GM18499 (cell line): ENCODE data around the gene LIPA.
"Not testable (repeated sequence)": the region's sequence is repeated elsewhere in the genome, so short reads cannot be mapped to it uniquely, and the experiment has no call there.

Experiments
- ATAC-seq: cut with Tn5 transposase; IDR thresholded peaks from one replicate; pipeline ENCODE4 v1.9.1; 2021; ENCODE audit warnings: moderate number of reproducible peaks; ENCODE audit not compliant: insufficient read depth, unreplicated experiment

The LIPA gene

GRCh38 chr10:89271532-89271931 is 20.0 kb upstream of the LIPA start:
- no peak for ATAC-seq

- ATAC-seq, result no peak
These were observed 18.5 kb upstream of the LIPA start for GRCh38 chr10:89270153-89270483.

- no peak for ATAC-seq
These were observed 18.0 kb upstream of the LIPA start for GRCh38 chr10:89269433-89270152.

- no peak for ATAC-seq
These were observed 15.3 kb upstream of the LIPA start for GRCh38 chr10:89266721-89267453.

GRCh38 chr10:89263531-89263930 is 12.0 kb upstream of the LIPA start:
- ATAC-seq, result no peak

GRCh38 chr10:89263091-89263490 is 11.5 kb upstream of the LIPA start:
- ATAC-seq, result no peak

GRCh38 chr10:89262086-89263051 is 10.8 kb upstream of the LIPA start:
- ATAC-seq, result no peak

- no peak for ATAC-seq
These were observed 7.3 kb upstream of the LIPA start for GRCh38 chr10:89258881-89259280.

GRCh38 chr10:89257581-89257980 is 6.0 kb upstream of the LIPA start:
- ATAC-seq, result no peak

GRCh38 chr10:89256962-89257361 is 5.4 kb upstream of the LIPA start:
- ATAC-seq, result no peak

- ATAC-seq, result no peak
These were observed 4.8 kb upstream of the LIPA start for GRCh38 chr10:89256340-89256739.

- ATAC-seq, result no peak
These were observed 4.2 kb upstream of the LIPA start for GRCh38 chr10:89255793-89256192.

- ATAC-seq, result not testable (repeated sequence)
These were observed 3.6 kb upstream of the LIPA start for GRCh38 chr10:89255091-89255579.

- ATAC-seq, result no peak
These were observed 630 bp upstream of the LIPA start for GRCh38 chr10:89252225-89252585.

- ATAC-seq, result no peak
These were observed 638 bp downstream of the LIPA start for GRCh38 chr10:89250865-89251408.

- ATAC-seq, result no peak
These were observed 2.6 kb downstream of the LIPA start for GRCh38 chr10:89248990-89249389.

GRCh38 chr10:89247623-89248022 is 4.0 kb downstream of the LIPA start:
- ATAC-seq, result not testable (repeated sequence)

- ATAC-seq, result no peak
These were observed 5.8 kb downstream of the LIPA start for GRCh38 chr10:89245802-89246201.

- no peak for ATAC-seq
These were observed 8.6 kb downstream of the LIPA start for GRCh38 chr10:89242840-89243568.

GRCh38 chr10:89242345-89242684 is 9.3 kb downstream of the LIPA start:
- no peak for ATAC-seq
